ENCODE data around the gene PLTP.

GRCh38 chr20:45934046-45934585 lies 22.2 kb upstream of the PLTP start:
- TF ChIP-seq CTCF (IDR thresholded peaks at IDR 0.05) (no peak), POLR2A (IDR thresholded peaks at IDR 0.05) (no peak)

Measured in testis (tissue), 2 donors.